Occipital lobe (tissue), 2 donors: Measurements from ENCODE around the gene DHRS13. TPM values are rescaled to one million over a fixed set of nuclear protein-coding genes. Genes with fewer than 3 reads are reported as not detected.
"Not testable (repeated sequence)": the region's sequence is repeated elsewhere in the genome, so short reads cannot be mapped to it uniquely, and the experiment has no call there.

ENCODE experiments used
- DNase-seq: peaks from one replicate; lab custom pipeline; 2025; lab: John Stamatoyannopoulos, UW
- total RNA-seq: library from RNA; depleted of rRNA; stranded (reverse); fragments of >200 nt; gene quantifications from one replicate; pipeline ENCODE4 v1.2.3, GENCODE V29; 2014

The DHRS13 gene
- total RNA-seq, 1 donor from 2014 or later: 27.1 TPM

DNA sequence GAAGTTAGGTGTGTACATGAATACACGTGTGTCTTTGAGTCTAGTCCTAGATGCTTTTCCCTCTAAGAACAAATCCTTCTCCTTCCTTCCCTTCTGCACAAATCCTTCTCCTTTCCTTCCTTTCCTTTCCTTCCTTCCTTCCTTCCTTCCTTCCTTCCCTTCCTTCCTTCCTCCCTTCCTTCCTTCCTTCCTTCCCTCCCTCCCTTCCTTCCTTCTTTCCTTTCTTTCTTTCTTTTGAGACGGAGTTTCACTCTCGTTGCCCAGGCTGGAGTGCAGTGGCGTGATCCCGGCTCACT, 615 bp upstream of the DHRS13 start:
- DNase-seq: not testable (repeated sequence)

DNA sequence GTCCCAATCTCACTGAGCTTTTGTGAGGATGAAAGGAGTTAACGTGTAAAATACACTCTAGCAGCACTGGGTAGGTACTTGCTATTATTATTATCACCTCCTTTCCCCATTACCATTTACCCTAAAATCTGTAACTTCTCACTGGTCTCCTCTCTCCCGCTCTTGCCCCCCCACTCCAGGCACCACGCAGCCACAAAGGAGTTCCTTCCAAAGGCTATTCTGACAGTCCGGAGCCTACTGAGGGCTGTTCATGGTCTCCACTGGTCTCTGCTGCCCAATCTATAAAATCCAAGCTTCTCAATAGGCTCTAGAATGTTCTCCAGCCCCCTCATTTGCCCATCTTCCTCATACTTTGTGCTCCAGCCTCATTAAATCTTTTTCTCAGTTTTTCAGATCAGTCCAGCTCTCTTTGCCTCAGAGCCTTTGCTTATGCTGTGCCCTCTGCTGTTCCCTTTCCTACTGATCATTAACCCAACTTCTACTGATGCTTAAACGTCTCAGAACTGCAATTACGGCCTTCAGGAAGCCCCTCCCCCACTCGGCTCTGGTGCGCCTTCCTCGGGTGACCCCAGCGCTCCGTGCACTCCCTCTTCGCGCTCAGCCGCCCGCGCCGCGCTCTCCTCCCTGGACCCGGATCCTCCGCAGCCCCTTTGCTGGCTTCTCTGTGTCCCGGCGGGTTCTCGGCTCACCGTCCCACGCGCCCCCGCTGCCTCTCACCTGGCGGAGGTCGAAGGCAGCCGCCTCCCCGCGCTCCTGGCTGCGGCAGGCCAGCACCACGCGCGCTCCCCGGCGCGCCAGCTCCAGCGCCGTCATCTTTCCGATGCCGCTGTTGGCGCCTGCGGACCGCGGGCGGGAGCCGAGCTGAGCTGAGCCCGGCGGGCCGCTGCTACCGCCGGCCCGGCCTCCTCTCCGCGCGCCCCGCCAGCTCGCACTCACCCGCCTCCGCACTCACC, 737 bp downstream of the DHRS13 start:
- peak; percentile 56 for DNase-seq

DNA sequence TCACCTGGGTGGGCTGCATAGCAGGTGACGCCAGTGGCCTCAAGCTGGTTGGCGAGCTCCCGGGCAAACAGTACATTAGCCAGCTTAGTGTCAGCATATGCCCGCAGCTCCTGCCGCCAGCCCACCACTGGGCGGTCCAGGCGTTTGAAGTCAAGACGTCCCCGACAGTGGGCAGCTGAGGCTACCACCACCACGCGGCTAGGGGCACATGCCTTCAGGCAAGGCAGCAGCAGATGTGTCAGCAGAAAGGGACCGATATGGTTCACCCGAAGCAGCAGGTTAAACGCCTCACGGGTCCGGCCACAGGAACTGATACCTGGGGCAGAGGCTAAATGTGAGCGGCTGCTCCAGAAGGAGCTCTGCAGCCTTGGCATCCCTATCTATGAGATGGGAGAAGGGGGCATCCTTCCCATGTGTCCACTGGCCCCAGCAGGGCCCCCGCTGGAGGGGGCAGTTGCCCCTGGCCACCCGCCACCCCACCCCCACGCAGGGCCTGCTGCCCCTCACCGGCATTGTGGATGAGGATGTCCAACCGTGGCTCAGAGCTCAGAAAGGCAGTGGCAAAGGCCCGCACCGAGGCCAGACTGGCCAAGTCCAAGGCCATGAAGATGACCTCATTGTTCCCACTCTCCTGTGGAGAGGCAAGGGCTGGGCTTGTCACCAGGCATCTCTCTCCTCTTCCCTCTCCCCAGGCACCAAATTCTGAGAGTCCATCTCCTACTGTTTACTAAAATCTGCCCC, 1.7 kb downstream of the DHRS13 start:
- no peak for DNase-seq

DNA sequence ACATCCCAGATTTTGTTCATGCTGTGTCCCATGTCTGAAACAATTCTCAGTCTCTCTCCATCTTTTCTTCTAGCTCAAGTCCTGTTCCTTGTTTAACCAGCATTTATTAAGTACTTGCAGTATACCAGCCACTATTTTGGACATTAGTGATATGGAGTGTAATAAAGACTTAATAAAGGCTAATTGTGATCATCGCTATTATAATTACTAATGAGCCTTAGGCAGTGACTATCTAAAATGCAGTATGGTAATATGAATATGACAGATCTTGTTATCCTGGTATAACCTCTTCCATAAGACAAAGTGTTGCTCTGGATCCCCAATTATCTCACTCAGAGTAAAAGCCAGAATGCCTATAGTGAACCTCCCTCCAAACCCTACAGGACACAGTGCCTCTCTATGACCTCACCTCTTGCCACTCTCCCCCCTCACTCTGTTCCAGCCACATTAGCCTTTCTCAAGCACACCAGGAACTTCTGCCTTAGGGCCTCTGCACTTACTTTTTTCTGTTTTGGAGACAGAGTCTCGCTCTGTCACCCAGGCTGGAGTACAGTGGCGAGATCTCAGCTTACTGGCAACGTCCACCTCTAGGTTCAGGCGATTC, 3.6 kb downstream of the DHRS13 start:
- no peak for DNase-seq

DNA sequence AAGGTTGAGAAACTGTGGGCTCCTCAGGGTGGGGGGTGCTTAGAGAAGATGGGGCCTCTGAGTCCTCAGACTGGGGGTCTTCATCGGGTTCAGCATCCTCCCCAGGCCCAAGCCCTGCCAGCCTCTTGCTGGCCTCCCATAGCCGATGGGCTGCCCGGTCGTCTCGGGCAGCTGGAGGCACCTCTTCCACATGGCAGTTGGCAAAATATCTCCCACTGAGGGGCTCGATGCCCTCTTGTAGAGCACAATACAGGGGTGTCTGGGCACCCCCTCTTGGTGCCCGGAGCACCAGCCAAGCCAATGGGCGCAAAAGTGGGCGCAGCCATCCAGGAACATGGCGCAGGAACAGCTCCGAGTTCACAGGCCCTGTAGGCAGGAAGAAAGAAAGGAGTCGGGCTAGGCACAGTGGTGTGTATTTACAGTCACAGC, 4.3 kb downstream of the DHRS13 start:
- no peak for DNase-seq

DNA sequence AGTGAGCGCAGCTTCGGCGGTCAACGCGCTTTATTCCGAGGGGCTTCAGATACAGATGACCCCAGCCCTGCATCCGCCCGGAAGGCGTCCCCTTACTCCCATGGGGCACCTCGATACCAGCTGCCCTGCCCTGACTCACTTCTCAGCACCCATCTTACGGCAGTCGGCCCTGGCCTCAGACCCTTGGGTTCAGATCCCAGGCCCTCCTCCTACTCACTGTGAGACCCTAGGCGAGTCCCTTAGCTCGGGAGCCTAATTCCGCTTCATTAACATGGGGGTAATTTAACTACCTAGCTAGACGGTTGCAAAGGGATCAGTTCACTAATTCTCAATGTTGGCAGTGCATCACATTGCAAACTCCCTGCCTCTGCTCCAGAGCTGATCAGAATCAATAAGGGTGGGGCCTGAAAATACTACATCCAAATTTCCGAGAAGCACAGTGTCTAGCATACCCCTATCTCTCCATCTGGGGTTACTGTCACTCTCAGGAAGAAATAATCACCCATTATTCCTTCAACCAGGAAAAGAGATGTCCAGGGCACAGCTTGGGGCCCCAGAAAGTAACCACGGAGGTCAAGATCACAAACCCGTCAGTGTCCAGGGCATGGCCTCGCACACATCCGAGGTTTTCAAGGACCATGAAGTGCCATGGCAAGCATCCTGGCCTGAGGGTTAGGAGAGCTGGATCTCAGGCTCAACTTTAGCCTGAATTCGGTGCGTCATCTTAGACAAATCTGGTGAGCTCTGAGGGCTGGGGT, 4.9 kb downstream of the DHRS13 start:
- no peak for DNase-seq

DNA sequence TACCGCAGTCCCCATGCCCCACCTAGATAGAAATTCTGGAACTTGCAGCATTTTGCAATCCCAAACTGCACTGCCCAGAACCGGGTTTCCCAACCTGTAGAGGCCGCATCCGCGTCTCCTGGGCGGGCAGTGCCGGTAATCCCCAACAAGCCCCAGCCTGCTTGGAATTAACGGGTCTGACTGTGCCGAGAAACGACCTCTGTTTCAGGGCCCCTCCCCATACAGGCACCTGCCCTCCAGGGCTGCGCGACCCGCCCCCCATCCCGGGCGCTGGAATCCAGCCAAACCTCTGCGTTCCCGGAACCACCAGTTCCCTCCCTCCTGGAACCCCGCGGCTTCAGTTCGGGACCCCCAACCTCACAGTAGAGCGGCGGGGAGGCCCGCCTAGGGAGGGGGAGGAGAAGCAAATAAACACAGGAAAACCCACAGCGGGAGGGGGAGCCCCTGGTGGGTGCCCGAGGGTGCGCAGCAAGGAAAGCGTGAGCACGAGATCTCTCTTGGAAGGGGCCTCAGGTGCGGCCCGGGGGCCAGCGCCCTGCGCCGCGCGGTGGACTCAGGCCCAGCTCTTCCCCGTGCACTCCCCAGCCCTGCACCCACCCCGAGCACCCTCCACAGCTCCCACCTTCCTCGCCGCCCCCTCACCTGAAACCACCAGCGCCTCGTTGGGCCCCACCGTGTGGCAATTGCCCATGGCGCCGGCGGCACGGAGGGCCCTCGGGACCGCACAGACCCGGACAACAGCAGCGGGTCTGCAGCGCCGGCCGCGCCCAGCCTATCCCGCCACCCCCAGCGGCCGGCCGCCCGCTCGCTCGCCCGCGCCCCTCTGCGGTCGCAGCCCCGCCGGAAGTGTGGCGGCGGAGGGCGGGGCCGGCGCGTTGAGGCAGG, 5.8 kb downstream of the DHRS13 start, which contains the start of gene FLOT2:
TSS of gene FLOT2 (minus strand) at position 850 of the 885 bp plus-strand sequence. CDS start at position 691, 159 bp downstream.
- peak; percentile 39 for DNase-seq

DNA sequence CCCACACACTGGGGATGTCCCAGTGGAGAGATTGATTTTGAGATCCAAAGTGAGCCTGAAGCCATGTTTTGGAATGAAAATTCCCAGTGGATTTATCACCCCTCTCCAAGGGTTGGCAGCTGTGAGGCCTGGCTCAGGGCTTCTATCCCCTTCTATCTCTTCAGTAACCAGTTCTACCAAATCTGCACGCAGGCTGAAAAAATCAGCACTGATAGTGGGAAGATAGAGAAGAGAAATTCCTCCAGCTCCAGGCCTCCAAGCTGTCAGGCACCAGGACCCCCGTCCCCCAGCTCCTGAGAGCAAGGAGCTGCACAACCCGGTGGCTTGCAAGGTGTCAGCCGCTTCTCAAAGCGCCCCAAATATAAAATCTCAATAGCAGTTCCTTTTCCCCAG, 6.4 kb downstream of the DHRS13 start:
- DNase-seq: no peak

DNA sequence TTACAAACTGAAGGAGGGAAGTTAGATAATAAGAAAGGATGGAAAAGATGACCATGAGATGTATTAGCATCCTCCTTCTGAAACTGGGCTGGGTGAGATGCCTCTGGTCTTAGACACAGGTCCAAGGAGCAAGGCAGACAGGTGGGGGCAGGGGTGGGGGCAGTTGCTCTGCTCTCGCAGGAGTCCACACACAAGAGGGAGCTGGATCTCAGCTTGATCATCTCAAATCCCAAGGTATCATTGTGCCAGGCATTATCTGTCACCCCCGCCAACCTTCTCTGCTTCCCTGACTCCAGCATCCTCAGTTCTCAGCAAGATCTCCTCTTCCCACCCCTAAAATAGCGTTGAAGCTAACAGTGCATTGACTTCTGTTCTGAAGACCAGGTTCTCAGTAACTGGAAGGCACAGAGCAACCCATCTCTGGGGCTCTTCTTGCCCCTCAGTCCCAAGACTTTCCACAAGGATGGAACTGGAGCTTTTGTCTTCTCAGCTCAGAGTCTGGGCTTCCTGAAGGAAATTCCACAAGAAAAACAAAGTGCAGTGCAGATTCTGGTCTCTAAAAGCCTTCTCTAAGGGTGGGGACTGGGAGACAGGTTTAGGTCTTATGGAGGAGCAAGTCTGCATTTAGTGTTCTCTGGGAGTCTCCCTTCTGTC, 7.0 kb downstream of the DHRS13 start:
- no peak for DNase-seq

DNA sequence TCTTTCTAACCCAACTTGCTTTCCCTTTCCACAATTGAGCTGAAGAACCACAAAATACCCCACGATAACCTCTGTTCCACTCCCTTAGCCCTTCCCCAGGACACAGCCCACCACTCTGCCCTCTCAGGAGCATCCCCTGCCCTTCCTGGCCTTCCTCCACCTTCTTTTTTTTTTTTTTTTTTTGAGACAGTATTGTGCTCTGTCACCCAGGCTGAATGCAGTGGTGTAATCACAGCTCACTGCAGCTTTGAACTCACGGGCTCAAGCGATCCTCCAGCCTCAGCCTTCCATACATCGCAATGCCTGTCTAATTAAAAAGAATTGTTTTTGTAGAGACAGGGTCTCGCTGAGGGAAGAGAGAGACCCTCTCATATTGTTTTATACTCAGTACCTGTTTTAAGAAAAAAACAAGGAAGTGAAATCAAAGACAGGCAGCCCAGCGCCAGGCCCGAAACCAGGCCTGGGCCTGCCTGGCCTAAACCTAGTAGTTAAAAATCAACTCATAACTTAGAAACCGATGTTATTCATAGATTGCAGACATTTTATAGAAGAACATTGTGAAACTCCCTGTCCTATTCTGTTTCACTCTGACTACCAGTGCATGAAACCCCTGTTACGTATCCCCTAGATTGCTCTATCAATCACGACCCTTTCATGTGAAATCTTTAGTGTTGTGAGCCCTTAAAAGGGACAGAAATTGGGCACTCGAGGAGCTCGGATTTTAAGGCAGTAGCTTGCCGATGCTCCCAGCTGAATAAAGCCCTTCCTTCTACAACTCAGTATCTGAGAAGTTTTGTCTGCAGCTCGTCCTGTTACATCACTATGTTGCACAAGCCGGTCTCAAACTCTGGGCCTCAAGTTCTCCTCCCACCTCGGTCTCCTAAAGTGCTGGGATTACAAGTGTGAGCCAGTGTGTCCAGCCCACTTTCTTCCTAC, 9.4 kb downstream of the DHRS13 start:
- not testable (repeated sequence) for DNase-seq

DNA sequence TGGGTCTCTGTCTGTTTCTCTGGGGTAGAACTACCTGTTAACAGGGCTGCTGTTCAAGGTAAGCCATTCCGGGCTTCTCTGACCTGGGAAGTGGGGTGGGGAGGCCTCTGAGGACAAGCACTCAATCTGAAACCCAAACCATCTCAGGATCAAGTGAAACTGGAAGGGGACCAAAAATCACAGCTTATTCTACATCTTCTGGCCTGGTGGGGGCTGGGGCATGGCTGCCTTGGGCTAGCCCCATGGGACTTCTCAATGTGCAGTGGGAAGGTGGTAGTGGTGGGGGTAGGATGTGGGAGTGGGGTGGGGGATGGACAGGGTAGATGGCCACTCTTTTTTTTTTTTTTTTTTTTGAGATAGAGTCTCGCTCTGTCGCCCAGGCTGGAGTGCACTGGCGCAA, 10.9 kb downstream of the DHRS13 start:
- no peak for DNase-seq

DNA sequence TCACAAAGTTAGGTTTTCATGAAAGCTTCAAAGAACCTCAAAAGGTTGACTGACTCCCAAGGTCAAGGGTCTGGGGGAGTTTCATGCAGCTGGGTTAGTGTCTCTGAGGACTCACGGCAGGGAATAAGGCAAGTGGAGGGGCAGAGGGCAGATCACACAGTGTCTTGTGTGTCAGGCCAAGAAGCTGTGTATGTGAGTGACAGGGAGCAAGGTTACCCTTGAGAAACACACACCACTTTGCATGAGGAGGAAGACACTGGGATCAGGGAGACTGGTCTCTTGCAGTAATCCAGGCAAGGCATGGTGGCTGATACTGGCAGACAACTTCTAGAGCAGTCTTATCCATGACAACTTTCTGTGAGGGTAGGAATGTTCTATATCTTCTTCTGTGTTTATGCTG, 11.7 kb downstream of the DHRS13 start:
- no peak for DNase-seq

DNA sequence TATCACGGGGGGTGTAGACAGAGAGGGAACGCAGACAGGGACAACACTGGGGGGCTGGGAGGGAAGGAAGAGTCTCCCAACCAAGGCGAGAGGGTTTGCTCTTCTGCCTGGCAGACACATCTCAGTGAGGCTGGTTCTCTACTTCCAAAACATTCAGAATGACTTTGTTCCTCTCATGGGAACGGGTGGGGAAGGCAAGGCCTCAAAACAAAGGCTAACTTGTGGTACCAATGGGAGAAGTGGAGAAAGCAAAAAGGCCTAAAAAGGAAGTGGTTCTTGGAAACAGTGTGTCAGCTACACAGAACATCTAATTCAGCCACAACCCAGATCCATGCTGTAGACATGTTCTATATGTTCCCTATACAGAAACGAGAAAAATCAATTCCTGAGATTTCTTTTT, 12.9 kb downstream of the DHRS13 start:
- DNase-seq: no peak

DNA sequence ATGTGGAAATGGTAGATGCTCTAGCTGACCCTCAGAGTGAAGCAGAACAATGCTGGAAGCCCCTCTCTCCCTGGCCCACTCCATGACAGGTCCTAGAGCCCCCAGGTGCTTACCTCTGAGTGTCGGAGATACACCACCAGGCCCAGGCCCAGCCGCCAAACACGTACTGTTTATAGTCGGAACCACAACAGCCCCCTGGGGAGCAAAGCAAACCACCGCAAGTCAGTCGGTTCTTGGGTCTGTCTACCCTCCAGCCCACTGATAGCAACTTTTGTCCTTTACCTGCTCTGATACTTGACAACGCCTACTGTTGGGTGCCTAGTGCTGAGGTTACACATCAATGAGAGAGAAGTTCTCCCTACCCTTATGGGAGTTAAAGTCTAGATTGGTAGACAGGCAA, 14.0 kb downstream of the DHRS13 start:
- DNase-seq: no peak

DNA sequence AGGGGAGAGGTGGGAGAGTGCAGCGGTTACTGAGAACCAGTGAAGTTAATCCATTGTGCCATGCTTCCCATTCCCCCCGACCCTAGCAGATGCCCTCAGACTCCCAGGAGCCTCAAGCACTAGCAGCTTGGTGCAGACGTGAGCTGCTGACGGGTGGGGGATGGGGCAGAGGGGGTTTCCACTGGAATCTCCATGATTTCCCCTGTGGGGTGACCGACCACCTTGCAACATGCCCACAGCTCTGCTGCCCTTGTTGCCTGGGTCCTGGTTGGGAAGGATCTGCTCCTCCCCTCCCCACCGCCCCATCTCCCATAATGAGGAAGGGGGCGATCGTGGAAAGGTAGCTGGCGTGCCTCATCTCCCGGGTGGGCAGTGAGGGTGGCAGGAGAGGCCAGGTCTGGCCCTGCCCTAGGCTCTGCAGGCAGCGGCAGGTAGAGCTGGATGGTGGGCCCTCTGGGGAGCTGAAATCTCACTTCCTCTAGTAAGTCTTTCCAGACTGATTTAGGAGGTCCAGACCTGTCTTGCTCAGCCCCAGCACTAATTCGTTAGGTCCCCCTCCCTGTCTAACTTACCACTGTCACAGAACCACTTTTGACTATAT, 14.9 kb downstream of the DHRS13 start:
- DNase-seq: no peak

DNA sequence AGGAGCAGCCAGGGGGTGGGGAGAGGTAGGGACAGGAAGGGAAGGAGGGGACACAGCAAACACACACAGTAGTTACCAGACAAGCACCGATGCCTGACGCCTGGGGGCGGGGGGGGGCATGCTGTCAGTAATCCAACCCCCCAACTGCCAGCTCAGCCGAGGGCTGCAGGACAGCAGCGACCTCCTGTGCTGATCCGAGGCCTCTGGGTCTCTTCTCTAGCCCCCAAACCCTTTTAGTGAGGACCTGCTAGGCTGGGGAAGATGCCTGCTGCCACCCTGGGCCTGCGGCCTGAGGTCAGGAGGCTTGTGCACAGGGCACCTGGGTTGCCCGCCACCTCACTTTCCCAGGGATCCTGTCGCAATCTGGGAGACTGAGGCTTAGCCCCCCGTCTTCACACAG, 16.9 kb downstream of the DHRS13 start:
- DNase-seq: no peak

DNA sequence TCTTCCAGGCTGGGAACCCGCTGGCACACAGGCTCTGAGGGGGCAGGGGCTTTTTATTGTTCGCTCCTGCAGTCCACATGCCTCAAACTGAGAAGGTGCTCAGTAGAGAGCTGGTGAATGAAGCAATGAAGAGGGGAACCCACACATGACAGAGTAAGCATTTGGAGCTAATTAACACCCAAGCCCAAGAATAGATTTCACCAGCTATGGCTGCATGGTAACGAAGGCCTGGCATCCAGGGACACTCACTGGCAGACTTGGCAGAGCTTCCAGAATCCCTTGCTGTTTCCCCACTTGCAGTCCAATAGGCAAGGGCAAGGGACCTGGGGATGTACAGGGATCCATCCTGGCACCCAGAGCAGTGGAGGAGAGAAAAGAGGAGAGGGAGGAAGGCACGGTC, 17.5 kb downstream of the DHRS13 start:
- no peak for DNase-seq

DNA sequence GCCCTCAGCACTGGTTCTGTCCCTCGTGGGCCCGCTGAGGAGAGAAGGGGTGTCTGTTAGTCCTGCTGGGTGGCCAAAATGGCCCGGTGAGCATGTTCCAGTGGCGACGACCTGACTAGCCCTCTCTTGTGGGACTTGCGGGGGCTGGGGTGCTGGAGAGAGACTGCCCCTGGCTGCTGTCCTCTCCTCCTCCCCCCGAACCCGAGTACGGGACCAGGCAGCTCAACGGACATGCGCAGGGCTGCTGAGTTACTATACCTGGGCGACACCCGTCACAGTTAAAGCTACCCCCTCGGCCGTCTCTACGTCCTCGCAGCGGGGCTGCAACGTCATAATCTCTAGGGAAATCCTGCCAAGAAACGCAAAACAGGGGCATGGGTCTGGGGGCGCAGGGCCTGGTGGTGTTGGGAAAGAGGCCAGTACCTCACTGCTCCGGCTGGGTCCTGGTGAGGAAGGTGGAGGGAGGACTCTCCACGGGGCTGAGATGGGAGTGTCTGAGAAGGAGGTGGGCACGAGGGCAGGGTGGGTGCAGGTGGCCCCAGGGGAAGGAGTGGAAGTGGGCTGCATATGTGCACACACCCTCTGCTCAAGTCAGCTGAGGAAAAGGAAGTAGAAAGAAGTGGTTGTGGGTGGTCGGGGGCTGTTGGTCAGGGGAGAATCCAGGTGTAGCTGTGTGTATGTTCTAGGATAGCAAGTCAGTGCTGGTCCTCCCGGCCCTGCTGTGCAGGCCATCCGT, 18.7 kb downstream of the DHRS13 start:
- DNase-seq: no peak
